Caki2 (cell line): ENCODE measurements around the gene SLC41A3. TPM values are rescaled to one million over a fixed set of nuclear protein-coding genes. Genes with fewer than 3 reads are reported as not detected.
"Not testable (repeated sequence)": the region's sequence is repeated elsewhere in the genome, so short reads cannot be mapped to it uniquely, and the experiment has no call there.

ENCODE experiments used
- DNase-seq: peaks from one replicate; pipeline ENCODE4 v3.0.0-alpha.2; 2015; ENCODE audit warnings: low read depth
- in situ Hi-C: cut with HindIII; loops from 2 replicates; pipeline ENCODE4 v1.10.0; 2016; ENCODE audit warnings: low sequenced_read_pairs, low pct_unique_long_range_greater_than_20kb, mixed read lengths
- total RNA-seq: library from RNA; depleted of rRNA; stranded (reverse); fragments of >200 nt; shearing (Covaris generic); gene quantifications from 2 replicates; pipeline ENCODE4 v1.2.3, GENCODE V29; 2014; ENCODE audit warnings: low replicate concordance; rRNA removed

The SLC41A3 gene
- total RNA-seq, 1 experiment from 2014 or later = 49.5 TPM

- in situ Hi-C loops = no loop called here
- no peak for DNase-seq
Observed at GRCh38 chr3:125958511-125959316, 125.2 kb downstream of the SLC41A3 start.

DNA sequence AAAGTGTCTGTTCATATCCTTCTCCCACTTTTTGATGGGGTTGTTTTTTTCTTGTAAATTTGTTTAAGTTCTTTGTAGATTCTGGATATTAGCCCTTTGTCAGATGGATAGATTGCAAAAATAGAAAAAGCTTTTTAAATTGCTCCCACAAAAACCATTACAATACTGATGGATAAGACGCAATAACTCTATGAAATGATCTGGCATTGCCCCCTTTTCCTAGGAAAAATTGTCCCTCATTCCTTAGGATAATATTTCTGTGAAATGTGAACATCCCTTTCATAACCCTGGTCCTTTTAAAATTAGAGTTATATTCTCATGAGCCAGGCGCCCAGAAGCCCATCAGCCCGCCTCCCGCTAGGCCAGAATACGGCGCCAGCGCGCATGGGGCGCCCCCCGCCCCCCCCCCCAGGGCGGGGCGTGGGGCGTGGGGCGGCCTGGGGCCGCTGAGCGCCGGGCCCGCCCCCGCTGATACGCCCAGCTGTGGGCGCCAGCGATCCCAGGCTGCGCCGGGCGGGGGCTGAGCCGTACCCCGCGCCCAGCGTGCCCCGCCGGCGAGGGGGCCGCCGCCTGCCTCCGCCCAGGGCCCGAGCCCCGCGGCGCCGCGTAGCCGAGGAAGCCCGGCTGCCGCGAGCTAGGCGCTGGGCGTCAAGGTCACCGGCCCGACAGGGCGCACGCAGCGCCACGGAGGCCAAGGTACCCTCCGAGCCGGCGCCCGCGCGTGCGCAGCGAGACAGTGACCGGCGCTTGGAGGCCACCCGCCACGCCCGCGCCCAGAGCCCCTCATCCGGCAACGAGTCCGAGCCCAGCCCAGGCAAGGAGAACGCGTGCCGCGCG, 126.0 kb downstream of the SLC41A3 start:
- DNase-seq = no peak
- in situ Hi-C loops = no loop called here

DNA sequence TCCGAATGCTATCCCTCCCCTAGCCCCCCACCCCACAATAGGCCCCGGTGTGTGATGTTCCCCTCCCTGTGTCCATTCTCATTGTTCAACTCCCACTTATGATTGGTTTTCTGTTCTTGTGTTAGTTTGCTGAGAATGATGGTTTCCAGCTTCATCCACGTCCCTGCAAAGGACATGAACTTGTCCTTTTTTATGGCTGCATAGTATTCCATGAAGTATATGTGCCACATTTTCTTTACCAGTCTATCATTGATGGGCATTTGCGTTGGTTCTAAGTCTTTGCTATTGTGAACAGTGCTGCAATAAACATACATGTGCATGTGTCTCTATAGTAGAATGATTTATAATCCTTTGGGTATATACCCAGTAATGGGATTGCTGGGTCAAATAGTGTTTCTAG, 126.9 kb downstream of the SLC41A3 start:
- in situ Hi-C loops, DNase-seq: not testable (repeated sequence)

Other genes with a start within 250 kb of the SLC41A3 start
- 3.5 TPM in 1 of 2 replicates, not detected in the other for gene ROPN1B, start 114.9 kb downstream of the SLC41A3 start, total RNA-seq
- 2.6 and 5.9 TPM in 2 replicates for gene ALDH1L1, start 96.5 kb upstream of the SLC41A3 start, total RNA-seq